ENCODE data around the gene TRAF1.

TRAF1 gene

GRCh38 chr9:120916588-120916987, 10.0 kb downstream of the TRAF1 start:
- DNase-seq (ENCODE audit: low spot score), result no peak
- TF ChIP-seq CTCF (IDR thresholded peaks at IDR 0.05; ENCODE audit: extremely low read depth, missing control alignments), result no peak

- TF ChIP-seq CTCF (IDR thresholded peaks at IDR 0.05; ENCODE audit: extremely low read depth, missing control alignments), result no peak
Measured at GRCh38 chr9:120915854-120916470, 10.6 kb downstream of the TRAF1 start.

GRCh38 chr9:120914953-120915352, 11.6 kb downstream of the TRAF1 start:
- TF ChIP-seq CTCF (IDR thresholded peaks at IDR 0.05; ENCODE audit: extremely low read depth, missing control alignments), result no peak
- DNase-seq (ENCODE audit: low spot score), result no peak

More at GRCh38 chr9:120915854-120916470, 10.6 kb downstream of the TRAF1 start:
- no peak for DNase-seq (ENCODE audit: low spot score)

- TF ChIP-seq CTCF (IDR thresholded peaks at IDR 0.05; ENCODE audit: extremely low read depth, missing control alignments), result no peak
- no peak for DNase-seq (ENCODE audit: low spot score)
Measured at GRCh38 chr9:120914396-120914795, 12.2 kb downstream of the TRAF1 start.

- no peak for DNase-seq (ENCODE audit: low spot score)
- TF ChIP-seq CTCF (IDR thresholded peaks at IDR 0.05; ENCODE audit: extremely low read depth, missing control alignments), result no peak
Measured at GRCh38 chr9:120913647-120914264, 12.8 kb downstream of the TRAF1 start.

GRCh38 chr9:120912958-120913646, 13.5 kb downstream of the TRAF1 start:
- DNase-seq (ENCODE audit: low spot score), result no peak
- no peak for TF ChIP-seq CTCF (IDR thresholded peaks at IDR 0.05; ENCODE audit: extremely low read depth, missing control alignments)

GRCh38 chr9:120911295-120911837, 15.2 kb downstream of the TRAF1 start:
- no peak for DNase-seq (ENCODE audit: low spot score)
- no peak for TF ChIP-seq CTCF (IDR thresholded peaks at IDR 0.05; ENCODE audit: extremely low read depth, missing control alignments)
